ENCODE measurements around the gene ELOVL7. TPM values are rescaled to one million over a fixed set of nuclear protein-coding genes. Genes with fewer than 3 reads are reported as not detected.

ELOVL7 gene
- total RNA-seq, 4 donors from 2014 or later: 2.1 to 14.3 (median 7.5) TPM

GRCh38 chr5:60851626-60852025 lies 7.6 kb upstream of the ELOVL7 start:
- TF ChIP-seq CTCF (IDR thresholded peaks at IDR 0.05): no peak
- DNase-seq (ENCODE audit: low spot score) (no peak), ATAC-seq (ENCODE audit: low FRiP score) (no peak)

- ATAC-seq (ENCODE audit: low FRiP score) (no peak), DNase-seq (ENCODE audit: low spot score) (no peak)
- TF ChIP-seq CTCF (IDR thresholded peaks at IDR 0.05): no peak
These were observed 2.2 kb upstream of the ELOVL7 start for GRCh38 chr5:60846298-60846697.

- TF ChIP-seq CTCF (IDR thresholded peaks at IDR 0.05): no peak
- ATAC-seq (ENCODE audit: low FRiP score) (peak; percentile 55), DNase-seq (ENCODE audit: low spot score) (no peak)
These were observed 608 bp downstream of the ELOVL7 start for GRCh38 chr5:60843386-60843935.

- no peak for TF ChIP-seq CTCF (IDR thresholded peaks at IDR 0.05)
- ATAC-seq (ENCODE audit: low FRiP score) (peak; percentile 29), DNase-seq (ENCODE audit: low spot score) (no peak)
These were observed 1.1 kb downstream of the ELOVL7 start for GRCh38 chr5:60842871-60843385.

GRCh38 chr5:60841361-60841760 lies 2.7 kb downstream of the ELOVL7 start:
- DNase-seq (ENCODE audit: low spot score) (no peak), ATAC-seq (ENCODE audit: low FRiP score) (no peak)
- TF ChIP-seq CTCF (IDR thresholded peaks at IDR 0.05): no peak

- no peak for DNase-seq (ENCODE audit: low spot score)
- no peak for ATAC-seq (ENCODE audit: low FRiP score)
- TF ChIP-seq CTCF (IDR thresholded peaks at IDR 0.05): no peak
These were observed 7.9 kb downstream of the ELOVL7 start for GRCh38 chr5:60836131-60836530.

- DNase-seq (ENCODE audit: low spot score): no peak
- no peak for ATAC-seq (ENCODE audit: low FRiP score)
- TF ChIP-seq CTCF (IDR thresholded peaks at IDR 0.05): no peak
These were observed 8.5 kb downstream of the ELOVL7 start for GRCh38 chr5:60835554-60835953.
